ENCODE results near the gene KLF5. TPM values are rescaled to one million over a fixed set of nuclear protein-coding genes. Genes with fewer than 3 reads are reported as not detected.

KLF5 gene
- total RNA-seq, 1 experiment from 2014 or later: 39.6 TPM

DNA sequence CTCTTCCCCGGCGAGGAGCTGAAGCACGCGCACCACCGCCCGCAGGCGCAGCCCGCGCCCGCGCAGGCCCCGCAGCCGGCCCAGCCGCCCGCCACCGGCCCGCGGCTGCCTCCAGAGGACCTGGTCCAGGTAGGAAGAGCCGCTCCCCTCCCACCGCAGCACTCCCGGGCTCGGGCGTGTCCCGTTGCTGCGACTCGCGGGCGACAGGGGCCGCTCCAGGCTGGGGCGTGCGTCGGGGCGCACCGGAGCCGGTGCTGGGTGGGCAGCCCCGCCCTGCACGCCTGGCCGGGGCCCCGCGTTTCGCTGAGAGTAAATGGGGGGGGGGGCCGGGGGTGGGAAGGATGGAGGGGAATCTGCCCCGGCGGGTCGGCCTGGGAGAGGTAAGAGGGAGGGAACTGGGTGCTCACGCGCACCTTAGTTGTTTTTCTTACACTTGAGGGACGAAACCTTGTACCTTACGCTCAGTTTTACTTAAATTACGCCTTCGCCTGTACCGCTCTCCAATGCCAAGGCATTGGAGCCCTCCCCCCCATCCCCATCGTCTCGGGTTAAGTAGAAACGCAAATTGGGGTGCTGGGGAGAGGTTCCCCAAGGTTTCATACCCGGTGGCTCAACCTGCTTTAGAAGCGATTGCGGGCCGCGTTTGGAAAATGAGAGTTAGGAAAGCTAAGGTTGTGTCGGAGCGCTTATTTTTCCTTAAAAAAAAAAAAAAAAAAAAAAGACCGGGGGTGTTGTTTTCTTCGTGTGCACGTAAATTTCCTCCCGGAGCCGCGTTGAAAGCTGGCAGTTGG is 850 bp downstream of the KLF5 start:
- no peak for DNase-seq (ENCODE audit: extremely low read depth, low read depth)

DNA sequence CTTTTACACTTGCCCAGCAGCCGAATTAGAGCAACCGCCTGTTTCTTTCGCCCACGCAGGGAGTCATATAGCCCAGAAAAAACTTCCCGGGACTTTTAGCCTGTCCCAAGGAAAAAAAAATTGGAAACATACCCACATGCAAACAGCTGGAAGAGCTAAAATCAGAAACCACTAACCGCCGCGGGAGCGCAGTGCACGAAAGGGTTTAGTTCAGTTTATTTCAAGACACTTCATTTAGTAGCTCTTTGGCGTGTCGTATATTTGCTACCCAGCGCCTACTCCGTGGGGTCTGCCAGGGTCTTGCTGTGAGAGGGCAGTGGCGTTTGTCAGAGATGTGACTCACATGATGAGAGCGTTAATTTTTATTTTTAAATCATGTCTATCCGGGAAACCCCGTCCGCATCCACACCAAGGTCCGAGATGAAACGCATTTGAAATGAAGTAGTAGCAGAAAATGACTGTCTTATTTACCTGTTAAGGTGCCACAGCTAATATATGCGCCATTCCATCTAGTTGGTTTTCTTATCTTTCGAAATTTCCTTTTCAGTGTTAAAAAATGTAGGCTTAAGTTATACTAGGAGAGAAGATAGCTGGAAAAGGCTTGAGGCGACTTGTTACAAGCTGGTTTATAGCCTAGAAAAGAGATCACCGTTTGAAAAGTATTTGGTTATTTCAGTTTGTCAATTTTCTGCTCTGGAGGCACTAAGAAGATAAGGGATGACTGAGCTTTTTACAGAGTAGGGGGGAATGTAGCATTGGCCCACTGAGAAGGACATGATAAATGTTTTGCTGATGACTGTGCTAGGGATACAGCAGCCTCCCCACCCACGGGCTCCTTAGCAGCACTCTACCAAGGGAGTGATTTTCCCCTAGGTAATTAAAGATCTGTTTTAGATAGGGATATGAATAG is 1.7 kb downstream of the KLF5 start:
- peak; percentile 69 for DNase-seq (ENCODE audit: extremely low read depth, low read depth)

DNA sequence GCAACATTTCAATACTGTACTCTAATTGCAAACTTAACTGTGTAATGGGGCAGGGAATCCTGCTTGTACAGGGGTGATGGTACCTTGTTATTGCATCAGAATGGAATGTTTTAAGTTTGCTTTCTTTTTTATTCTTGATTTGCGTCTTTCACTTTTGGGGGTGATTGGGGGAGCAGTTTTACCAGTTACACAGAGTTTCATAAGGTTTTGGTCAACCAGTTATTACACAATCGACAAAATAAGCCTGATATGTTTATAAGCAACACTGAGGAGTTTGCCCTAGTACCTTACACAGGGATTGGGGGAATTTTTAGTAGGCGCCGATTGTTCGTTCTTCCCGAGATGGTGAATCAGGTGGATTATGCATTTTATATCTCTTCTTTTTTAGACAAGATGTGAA is 2.7 kb downstream of the KLF5 start:
- DNase-seq (ENCODE audit: extremely low read depth, low read depth): peak; percentile 39

DNA sequence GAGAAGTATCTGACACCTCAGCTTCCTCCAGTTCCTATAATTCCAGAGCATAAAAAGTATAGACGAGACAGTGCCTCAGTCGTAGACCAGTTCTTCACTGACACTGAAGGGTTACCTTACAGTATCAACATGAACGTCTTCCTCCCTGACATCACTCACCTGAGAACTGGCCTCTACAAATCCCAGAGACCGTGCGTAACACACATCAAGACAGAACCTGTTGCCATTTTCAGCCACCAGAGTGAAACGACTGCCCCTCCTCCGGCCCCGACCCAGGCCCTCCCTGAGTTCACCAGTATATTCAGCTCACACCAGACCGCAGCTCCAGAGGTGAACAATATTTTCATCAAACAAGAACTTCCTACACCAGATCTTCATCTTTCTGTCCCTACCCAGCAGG is 3.1 kb downstream of the KLF5 start:
- no peak for DNase-seq (ENCODE audit: extremely low read depth, low read depth)

DNA sequence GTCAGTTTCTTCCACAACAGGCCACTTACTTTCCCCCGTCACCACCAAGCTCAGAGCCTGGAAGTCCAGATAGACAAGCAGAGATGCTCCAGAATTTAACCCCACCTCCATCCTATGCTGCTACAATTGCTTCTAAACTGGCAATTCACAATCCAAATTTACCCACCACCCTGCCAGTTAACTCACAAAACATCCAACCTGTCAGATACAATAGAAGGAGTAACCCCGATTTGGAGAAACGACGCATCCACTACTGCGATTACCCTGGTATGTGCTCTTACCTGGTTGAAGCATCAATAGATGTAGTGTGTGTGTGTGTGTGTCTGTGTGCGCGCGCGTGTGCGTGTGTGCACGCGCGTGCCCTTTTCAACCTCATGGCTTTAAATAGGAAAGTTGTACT is 3.7 kb downstream of the KLF5 start:
- DNase-seq (ENCODE audit: extremely low read depth, low read depth): no peak

DNA sequence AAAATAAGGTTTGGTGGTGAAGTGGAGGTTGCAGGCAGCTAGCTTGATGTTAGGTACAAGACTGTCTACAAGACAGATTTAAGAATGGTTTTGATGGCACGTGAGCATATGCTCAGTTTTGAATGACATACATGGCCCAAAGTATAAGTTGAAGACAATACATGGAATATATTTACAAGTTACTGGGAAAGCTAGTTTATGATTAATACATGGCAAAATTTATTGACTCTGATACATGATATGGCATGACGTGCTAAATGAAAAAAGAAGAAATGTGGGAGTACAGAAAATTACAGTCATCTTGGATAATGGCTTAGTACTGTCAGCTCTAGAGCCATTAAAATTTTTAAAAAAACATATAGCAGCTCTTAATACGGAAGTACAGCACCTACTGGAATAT is 4.4 kb downstream of the KLF5 start:
- DNase-seq (ENCODE audit: extremely low read depth, low read depth): no peak

DNA sequence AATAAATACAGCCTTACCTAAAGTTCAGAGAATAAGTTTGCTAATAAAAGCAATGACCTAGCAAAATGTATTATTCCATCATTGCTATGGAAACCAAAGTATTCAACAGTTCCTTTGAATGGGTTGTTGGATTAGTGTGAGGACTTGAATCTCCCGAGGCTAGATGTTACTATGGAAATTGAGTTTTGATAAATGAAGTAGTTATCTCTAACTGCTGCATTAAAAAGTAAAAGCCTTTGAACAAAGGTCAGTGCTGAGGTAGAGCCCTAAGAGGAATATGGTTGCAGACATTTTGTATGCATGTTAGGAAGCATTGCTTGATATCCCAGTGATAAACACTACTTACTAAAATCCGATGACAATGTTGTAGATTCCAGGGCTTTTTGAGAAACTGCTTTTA is 6.2 kb downstream of the KLF5 start:
- no peak for DNase-seq (ENCODE audit: extremely low read depth, low read depth)

DNA sequence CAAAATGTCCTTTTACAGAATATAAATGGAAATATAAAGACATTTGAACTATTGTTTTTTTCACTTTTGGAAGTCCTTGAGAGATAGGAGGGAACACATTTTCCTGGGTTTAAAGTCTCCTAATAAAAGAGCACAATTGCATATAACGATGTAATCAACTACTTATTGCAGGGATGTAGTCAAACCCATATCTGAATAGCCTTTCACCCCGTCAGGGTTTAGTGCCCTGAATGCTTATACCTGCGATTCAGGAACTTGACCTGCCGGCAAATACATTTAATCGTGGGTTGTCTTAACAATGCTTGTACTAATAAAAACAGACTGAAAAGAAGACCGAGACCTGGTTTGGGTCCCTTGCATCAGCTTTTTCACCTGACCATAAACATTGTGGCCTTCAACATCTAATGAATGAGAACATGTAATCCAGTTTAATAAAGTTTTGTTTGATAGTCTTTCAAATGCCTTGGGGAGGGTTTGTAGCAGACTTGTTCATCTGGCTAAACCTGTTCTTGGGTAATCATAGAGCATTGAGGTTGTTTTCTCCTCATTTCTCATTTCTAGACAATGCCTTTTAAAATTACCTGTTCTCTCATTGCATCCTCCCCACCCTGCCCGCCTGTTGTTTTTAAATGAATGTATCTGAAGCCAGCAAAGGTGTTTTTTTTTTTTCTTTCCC is 7.0 kb downstream of the KLF5 start:
- DNase-seq (ENCODE audit: extremely low read depth, low read depth): no peak

DNA sequence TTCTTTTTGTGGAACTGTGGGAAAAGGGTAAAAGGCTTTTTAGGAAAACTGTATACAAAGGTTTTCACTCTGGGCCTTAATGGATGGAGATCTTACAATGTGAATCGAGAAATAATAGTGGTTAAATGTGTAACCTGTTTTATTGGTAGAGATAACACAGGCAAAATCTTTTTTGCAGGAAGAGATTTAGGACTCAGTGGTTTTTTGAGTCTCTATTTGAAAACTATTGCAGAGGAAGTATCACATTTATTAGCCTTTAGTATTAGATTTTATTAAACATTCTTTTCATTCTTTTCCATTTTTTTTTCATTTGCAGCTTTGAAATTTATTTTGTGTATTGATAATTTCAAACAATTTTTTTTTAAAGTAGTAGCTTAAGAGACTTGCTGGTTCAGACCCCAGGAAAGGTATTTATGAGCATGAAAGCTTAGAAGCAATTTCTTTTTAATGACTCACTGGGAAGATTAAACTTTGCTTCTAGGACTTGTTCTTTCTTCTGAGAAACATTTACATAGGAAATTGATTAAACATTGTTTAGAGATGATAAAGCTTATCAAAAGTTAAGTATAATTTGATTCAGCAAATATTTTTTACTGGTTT is 10.5 kb downstream of the KLF5 start:
- DNase-seq (ENCODE audit: extremely low read depth, low read depth): no peak

DNA sequence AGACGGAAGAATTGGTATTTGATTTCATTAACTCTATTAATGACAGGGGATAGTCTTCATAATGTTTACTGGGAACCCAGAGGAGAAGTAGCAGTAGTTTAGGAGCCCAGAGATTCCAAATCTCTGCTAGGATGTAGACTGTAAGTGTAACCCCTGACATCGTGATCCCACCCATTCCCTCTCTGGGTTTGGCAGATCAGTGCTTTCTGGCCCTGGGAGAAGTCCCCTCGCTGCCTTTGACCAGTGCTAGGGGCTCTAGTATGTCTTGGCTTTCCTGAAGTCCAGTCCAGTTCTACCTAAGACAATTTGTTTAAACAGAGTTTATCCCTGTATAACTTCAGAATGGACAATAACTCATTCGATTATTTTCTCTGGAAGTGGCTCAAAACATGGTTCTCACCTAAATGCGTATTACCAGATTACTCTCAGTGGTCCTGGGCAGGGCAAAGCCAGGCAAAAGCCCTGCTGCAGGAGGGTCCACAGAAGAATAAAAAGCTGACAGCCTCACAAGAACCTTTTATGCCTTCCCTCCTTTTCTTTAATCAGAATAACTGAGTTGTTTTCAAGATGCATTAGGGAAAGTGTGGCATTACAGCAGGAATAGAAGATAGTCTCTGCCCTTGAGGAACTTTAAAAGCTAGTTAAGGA is 11.8 kb downstream of the KLF5 start:
- no peak for DNase-seq (ENCODE audit: extremely low read depth, low read depth)

DNA sequence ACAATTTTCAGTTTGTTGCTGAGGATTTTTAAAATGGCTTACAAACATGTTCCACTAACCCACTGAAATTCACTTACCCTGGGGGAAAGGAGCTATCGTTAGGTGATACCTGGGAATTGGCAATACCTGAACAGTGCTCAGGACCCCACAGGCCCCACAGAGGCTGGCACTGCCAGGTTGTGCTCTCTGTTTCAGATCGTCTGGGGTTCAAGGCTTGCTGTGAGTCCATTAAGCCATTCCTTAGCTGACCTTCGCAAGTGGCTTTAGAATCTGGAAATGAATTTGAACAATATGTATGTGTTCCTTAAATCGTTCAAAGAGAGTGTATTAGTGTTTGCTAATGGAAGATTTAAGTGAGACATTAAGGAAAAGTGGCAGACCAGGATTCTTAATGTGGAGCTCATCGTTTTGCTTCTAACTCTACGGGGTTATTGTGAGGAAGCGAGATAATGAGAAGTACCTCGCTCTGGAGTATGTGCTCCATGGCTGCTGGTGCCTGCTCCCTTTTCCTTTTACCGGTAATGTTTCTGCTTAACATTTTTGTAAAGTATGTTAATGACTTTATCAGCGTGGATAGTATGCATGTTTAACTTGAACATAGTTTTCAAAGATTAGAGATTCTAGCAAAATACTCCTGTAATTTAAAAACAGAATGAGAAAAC is 13.6 kb downstream of the KLF5 start:
- DNase-seq (ENCODE audit: extremely low read depth, low read depth): no peak

DNA sequence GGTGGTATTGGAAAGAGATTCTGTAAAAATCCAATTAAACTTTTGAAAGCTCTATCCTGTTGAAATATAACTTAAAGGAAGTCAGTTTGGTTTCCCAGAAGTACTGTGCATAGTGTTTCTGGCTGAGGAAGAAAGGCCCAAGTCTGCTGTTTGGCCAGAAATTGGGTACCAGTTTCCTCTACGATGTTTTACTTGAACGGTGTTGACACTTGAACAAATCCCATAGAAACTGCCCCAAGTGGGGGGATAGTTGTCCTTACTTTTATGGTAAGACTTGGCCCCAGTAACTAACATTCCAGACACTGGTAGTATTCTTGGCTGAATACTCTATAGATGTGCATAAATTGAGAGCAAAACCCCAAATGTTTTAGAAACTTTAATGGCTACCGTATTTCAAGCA is 14.2 kb downstream of the KLF5 start:
- no peak for DNase-seq (ENCODE audit: extremely low read depth, low read depth)

DNA sequence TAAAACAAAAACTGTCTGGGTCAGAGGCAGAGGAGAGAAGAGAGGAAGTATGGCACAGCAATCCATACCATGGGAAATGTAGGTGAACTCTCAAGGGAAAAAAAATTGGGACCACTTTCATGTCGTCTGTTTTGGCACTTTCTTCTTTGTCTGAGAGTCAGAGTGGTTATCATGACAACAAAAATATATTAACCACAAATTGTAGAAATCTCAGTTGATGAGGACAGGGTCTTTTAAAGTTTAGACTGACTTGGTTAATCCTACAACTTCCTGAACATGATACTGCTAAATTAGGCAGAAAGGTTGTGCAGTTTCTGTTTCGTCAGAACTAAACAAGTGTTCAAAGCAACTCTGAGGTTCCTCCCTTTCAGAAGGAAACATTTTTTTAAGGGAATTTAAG is 15.2 kb downstream of the KLF5 start:
- no peak for DNase-seq (ENCODE audit: extremely low read depth, low read depth)

DNA sequence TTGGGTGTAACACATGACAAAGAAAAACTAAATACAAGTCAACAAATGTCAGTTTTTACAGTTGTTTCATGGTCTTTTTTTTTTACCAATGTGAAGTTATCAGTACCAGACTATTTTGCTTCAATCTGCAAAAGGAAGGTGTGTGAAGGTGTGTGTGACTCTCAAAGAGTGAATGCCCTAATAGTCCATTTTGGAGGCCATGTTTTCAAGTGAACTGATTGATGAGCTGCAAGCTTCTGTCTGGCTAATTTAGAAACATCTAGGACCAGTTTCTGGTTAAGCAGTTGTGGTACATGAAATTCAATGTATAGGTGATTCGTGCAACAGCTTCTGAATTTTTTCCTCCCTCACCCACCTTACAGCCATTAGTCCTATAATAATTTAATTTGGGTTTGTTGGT is 16.1 kb downstream of the KLF5 start:
- no peak for DNase-seq (ENCODE audit: extremely low read depth, low read depth)

DNA sequence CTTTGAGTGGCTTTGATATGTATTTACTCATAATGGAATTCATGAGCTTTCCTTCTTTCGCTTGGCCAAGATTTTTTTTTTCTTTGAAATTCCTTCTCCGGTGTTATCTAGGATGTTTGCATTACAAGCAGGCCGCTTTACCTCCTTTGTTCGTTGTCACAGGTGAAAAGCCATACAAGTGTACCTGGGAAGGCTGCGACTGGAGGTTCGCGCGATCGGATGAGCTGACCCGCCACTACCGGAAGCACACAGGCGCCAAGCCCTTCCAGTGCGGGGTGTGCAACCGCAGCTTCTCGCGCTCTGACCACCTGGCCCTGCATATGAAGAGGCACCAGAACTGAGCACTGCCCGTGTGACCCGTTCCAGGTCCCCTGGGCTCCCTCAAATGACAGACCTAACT is 16.7 kb downstream of the KLF5 start:
- no peak for DNase-seq (ENCODE audit: extremely low read depth, low read depth)

DNA sequence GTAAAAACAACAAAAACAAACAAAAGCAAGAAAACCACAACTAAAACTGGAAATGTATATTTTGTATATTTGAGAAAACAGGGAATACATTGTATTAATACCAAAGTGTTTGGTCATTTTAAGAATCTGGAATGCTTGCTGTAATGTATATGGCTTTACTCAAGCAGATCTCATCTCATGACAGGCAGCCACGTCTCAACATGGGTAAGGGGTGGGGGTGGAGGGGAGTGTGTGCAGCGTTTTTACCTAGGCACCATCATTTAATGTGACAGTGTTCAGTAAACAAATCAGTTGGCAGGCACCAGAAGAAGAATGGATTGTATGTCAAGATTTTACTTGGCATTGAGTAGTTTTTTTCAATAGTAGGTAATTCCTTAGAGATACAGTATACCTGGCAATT is 17.1 kb downstream of the KLF5 start:
- DNase-seq (ENCODE audit: extremely low read depth, low read depth): no peak

DNA sequence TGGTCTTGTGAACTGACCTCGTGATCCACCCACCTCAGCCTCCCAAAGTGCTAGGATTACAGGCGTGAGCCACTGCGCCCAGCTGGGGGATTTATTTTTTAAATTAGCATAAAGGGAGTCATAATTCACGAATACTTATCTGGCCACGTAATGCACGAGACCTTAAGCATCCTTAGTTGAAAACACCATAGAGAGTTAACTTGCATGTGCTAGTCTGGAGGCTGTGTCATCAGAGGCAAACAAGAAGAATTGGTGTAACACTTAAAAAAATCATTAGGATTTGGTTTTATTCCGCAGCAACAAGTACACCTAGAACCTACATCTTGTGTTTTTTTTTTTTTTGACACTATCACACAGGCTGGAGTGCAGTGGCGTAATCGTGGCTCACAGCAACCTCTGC is 19.1 kb downstream of the KLF5 start:
- no peak for DNase-seq (ENCODE audit: extremely low read depth, low read depth)

DNA sequence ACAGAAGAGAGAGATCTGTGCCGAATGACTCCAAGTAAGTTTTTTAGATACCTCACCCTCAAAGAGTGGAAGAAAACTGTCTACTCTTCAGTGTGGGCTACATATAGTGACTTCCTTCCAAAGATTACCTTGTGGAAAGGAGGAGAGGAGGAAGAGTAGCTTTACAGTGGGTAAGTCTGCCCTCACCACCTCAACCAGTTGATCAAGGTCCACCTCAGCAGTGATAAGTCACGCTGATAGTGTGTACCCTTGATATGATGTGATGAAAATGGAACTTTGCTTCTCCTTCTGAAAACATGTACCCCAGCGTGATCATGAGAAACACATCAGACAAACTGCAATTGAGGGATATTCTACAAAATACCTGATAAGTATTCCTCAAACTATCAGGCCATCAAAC is 20.6 kb downstream of the KLF5 start:
- no peak for DNase-seq (ENCODE audit: extremely low read depth, low read depth)

DNA sequence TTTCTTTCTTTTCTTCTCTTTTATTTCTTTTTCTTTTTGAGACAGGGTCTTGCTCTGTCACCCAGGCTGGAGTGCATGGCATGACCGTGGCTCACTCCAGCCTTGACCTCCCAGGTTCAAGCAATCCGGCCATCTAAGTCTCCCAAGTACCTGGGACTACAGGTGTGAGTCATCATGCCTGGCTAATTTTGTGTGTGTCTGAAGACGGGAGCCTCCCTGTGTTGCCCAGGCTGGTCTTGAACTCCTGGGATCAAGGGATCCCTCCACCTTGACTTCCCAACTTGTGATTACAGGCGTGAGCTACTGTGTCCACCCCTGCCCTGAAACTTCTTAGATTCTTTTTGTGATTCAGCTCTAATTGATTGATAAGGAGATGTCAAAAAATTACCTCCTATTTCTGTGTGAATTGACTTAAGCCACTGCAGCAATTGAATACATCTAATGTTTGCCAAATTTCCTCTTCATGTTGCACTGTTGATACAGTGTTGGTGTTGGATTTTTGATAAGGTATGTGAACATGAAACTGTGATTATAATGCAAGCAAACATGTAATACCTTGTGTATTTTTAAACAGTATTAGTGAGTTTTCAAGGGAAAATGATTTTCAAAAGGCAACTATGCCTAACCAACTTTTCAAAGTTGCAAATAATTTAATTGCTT is 22.6 kb downstream of the KLF5 start:
- DNase-seq (ENCODE audit: extremely low read depth, low read depth): no peak

DNA sequence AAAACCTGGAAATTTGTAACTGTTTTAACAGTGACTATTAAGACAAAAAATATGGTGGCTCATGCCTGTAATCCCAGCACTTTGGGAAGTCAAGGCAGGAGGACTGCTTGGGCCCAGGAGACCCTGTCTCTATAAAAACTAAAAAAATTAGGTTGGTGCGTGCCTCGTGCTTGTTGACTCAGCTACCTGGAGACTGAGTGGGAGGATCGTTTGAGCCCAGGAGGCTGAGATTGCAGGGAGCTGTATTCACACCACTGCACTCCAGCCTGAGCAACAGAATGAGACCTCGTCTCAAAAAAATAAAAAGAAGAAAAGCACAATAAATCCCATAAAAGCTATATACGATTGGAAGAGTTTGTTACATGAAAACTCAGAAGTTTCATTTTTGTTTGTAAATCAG is 23.7 kb downstream of the KLF5 start:
- no peak for DNase-seq (ENCODE audit: extremely low read depth, low read depth)
